RWPE1 (cell line): Measurements from ENCODE around the gene TRABD2B.

Source experiments
- CTCF ChIA-PET: fragments of 350-600 bp; sonication (Branson Sonifier 250); formaldehyde crosslinking; extraction: SDS; loops from one replicate; lab custom pipeline; 2021; lab: Yijun Ruan, JAX
- POLR2A ChIA-PET: fragments of 400-600 bp; formaldehyde crosslinking; extraction: SDS; loops from one replicate; lab custom pipeline; 2020; ENCODE audit warnings: antibody characterized with exemption; ENCODE audit not compliant: low non-redundant PET; lab: Yijun Ruan, JAX
- DNase-seq: peaks from one replicate; pipeline ENCODE4 v3.0.0; 2012; ENCODE audit warnings: low spot score
- H3K27ac ChIP-seq: fragments of 450-650 bp; 2 replicates; pipeline ENCODE4 v1.5.1; 2017
- TF ChIP-seq, protein P1 (sequence below): fragments of 450-650 bp; conservative IDR thresholded peaks from 2 replicates; pipeline ENCODE4 v1.5.1; 2017; ENCODE audit warnings: low read depth, mild to moderate bottlenecking

TRABD2B gene

DNA sequence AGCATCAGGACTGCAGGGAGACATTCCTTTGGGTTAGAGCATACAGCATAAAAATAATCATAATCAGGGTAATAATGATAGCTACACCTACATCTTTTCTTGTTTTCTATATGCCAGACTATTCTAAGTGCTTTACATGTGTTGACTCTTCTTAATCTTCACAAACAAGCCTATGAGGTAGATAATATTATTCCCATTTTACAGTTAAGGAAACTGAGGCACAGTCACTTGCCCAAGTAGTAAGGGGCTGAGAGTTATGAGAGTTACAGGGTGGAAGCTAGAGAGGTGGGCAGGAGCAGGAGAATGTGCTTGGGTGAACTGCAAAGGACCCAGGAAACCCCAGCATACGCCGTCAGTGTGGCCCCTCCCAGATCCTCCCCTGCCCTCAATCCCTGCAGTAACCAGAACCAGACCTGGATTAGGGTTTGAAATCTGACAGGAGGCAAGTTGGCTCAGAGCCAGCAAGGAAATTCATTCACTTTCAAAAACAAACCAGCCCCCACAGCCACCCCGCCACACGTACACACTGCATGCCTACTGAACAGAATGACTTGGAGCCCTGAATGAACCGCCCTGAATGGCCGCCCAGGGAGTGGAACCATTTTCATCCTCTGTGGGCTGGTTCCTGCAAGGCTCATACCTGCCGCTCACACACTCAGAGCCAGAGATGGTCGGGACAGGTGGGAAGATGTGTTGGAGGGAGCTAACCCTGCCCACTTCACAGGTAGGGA lies 126.1 kb downstream of the TRABD2B start:
- CTCF ChIA-PET, result interaction anchor here (0.6 kb wide), 1 partner anchor 21 kb away, joined by 3 read pairs; no protein-coding TSS in a partner anchor
- no peak overlapping the region for H3K27ac ChIP-seq
- POLR2A ChIA-PET, result no interaction called here
- TF ChIP-seq, protein P1, sequence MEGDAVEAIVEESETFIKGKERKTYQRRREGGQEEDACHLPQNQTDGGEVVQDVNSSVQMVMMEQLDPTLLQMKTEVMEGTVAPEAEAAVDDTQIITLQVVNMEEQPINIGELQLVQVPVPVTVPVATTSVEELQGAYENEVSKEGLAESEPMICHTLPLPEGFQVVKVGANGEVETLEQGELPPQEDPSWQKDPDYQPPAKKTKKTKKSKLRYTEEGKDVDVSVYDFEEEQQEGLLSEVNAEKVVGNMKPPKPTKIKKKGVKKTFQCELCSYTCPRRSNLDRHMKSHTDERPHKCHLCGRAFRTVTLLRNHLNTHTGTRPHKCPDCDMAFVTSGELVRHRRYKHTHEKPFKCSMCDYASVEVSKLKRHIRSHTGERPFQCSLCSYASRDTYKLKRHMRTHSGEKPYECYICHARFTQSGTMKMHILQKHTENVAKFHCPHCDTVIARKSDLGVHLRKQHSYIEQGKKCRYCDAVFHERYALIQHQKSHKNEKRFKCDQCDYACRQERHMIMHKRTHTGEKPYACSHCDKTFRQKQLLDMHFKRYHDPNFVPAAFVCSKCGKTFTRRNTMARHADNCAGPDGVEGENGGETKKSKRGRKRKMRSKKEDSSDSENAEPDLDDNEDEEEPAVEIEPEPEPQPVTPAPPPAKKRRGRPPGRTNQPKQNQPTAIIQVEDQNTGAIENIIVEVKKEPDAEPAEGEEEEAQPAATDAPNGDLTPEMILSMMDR, result no peak
- DNase-seq, result no peak

DNA sequence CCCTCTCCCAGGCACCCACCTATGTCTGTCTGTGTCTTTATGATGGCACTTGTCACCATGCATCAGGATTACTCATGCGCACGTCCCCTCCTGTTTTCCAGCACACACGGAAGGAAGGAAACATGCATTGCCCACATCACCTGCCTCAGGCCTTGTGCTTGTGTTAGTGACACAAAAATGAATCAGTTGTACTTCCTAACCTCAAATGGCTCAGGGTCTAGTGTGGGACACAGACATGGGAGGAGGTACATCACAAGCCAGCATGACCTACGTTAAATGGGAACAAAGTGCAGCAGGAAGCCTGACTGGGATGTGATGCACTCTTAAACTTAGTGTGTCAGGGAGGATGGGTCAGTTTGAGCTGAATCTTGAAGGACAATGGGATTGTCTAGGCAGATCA lies 126.7 kb downstream of the TRABD2B start:
- CTCF ChIA-PET, result no interaction called here
- no peak overlapping the region for H3K27ac ChIP-seq
- POLR2A ChIA-PET, result no interaction called here
- TF ChIP-seq, protein P1, result no peak
- DNase-seq, result no peak

DNA sequence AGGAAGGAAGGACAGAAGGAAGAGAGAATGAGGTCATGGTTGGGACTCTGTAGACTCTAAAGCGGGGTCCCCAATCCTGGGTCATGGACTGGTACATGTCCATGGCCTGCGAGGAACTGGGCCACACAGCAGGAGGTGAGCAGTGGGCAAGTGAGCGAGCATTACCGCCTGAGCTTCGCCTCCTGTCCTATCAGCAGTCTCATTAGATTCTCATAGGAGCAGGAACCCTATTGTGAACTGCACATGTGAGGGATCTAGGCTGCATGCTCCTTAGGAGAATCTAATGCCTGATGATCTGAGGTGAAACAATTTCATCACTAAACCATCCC lies 128.9 kb downstream of the TRABD2B start:
- TF ChIP-seq, protein P1, result no peak
- ChIA-PET POLR2A (no interaction called here), CTCF (no interaction called here)

DNA sequence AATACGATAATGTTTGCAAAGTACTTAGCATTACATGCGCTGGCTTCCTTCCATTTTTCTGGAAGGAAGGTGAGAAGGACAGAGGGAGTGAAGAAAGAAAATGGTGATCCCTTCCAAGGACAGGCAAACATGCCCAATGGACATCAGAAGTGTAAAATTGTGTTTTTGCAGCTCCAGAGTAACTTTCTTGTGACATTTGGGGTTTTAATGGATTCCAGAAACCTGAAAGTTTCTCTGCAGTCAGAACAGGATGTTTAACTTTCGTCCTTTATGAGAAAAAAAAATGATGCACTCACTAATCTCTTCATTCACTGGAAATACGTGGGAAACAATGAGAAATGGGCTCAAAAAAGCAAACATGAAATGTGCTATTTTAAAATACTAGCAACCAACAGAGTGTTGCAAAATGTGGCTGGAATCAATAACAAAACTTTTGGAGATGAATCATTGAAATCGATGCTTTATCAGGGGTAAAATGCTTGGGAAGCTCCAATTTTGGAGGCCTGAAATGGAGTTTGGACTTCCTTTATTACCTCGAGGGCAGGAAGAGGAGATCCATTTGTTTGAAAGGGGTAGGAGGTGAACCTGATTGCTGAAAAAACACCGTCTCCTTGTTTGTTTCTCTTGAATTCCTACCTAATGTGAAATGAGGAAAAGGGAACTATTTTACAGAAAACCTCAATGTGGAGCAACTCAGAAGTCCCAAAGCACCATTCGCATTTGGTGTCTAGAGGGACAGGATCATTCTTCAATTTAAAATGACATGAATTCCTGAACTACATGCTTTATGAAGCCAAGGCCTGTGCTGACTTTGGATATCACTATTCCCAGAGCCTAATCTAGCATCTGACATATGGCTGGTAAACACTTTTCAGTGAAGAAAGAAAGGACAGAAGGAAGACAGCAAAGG lies 129.5 kb downstream of the TRABD2B start:
- CTCF ChIA-PET, result interaction anchor here (0.6 kb wide), 2 partner anchors 30 to 290 kb away, joined by 3 read pairs; no protein-coding TSS in a partner anchor
- TF ChIP-seq, protein P1, result no peak
- POLR2A ChIA-PET, result no interaction called here
- no peak for DNase-seq
- H3K27ac ChIP-seq, result no peak overlapping the region

More for the DNA sequence above, 128.9 kb downstream of the TRABD2B start:
- H3K27ac ChIP-seq, result no peak overlapping the region
- no peak for DNase-seq

DNA sequence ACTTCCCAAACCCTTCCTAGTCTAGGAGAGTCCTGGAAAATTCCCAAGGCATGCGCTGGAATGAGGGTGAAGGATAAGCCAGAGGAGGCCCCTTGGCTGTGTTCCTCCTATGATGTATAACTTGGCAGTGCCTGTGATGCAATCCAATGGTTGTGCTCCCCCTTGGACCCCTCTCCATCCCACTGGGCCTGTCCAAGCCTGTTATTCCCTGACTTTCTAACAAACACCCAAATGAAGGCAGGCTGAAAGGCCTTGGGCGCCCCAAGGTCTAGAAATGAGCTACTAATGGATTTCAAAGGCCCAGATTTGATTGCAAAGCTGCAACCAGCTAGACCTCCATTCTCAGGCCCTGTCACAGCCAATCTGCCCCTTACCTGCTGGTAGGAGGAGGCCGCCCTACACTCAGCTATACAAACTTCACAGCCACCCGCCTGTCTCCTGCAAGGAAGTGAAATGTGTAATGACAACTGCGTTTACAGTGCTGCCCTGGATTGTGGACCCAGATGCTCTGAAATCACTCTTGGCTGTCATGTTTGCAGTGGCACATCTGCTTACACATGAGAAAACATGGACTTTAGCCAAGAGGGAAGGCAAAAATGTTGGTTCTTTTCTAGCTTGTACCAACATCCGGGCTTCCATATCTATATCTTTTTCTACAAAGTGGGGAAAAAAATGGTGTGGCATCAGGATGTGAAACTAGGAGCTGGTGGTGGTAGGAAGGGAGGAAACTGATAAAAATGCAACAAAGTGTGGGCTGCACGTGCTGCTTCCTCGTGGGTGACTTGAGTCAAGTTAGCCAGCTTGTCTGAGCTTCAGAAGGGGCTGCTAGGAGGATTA lies 130.4 kb downstream of the TRABD2B start:
- DNase-seq, result no peak
- POLR2A ChIA-PET, result no interaction called here
- no peak overlapping the region for H3K27ac ChIP-seq
- TF ChIP-seq, protein P1, result no peak
- CTCF ChIA-PET, result interaction anchor here (0.6 kb wide), 3 partner anchors 29 to 311 kb away, joined by 3 read pairs; no protein-coding TSS in a partner anchor
